ENCODE data around the gene AKAP6. TPM values are rescaled to one million over a fixed set of nuclear protein-coding genes. Genes with fewer than 3 reads are reported as not detected.

The AKAP6 gene
- total RNA-seq, 1 donor from 2014 or later = 8.5 TPM

DNA sequence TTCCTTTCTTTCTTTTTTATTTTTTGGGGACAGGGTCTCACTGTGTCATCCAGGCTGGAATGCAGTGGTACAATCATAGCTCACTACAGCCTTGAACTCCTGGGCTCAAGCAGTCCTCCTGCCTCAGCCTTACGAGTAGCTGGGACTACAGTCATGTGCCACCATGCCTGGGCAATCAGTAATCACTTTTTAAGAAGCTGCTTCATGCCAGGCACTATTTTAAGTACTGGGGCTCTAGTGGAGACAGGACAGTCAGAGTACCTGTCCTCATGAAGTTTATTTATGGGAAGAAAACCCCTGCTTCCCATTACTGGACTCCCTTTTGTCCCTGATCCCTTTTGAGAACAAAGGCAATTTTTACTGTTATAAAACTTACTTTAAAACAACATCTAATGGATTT is 485.6 kb downstream of the AKAP6 start:
- Mint-ChIP-seq H3K36me3 (no peaks in the 10 kb centered on the region), H3K4me1 (peaks cover 20% of the 10 kb centered on the region), H3K9me3 (no peaks in the 10 kb centered on the region), H3K4me3 (no peak overlapping the region), H3K27me3 (ENCODE audit: low read depth) (peaks cover 8% of the 10 kb centered on the region), H3K27ac (no peak overlapping the region)
- no peak for DNase-seq (ENCODE audit: low spot score in 2 of 2, unreplicated experiment in 2 of 2)
- TF ChIP-seq, protein P1, sequence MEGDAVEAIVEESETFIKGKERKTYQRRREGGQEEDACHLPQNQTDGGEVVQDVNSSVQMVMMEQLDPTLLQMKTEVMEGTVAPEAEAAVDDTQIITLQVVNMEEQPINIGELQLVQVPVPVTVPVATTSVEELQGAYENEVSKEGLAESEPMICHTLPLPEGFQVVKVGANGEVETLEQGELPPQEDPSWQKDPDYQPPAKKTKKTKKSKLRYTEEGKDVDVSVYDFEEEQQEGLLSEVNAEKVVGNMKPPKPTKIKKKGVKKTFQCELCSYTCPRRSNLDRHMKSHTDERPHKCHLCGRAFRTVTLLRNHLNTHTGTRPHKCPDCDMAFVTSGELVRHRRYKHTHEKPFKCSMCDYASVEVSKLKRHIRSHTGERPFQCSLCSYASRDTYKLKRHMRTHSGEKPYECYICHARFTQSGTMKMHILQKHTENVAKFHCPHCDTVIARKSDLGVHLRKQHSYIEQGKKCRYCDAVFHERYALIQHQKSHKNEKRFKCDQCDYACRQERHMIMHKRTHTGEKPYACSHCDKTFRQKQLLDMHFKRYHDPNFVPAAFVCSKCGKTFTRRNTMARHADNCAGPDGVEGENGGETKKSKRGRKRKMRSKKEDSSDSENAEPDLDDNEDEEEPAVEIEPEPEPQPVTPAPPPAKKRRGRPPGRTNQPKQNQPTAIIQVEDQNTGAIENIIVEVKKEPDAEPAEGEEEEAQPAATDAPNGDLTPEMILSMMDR (IDR thresholded peaks at IDR 0.05; ENCODE audit: unreplicated experiment) = no peak

DNA sequence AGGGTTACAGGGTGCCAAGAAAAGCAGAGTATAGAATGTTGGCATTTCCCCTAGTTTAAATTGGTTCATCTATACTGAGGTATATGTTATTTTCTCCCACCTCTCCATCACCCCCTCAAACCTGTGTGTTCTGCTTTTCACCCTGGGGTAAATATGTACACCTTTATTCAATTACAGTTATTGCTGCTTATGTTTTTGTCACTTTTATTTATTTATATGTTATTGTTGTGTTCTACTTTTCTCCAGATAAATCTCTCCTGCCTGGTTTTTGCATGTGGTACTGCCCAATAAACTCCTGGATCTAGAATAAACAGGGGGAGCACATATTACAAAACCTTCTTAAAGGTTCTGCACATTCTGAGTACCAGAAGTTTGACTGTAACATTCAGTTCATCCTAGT is 487.5 kb downstream of the AKAP6 start:
- H3K4me3 Mint-ChIP-seq = no peak overlapping the region
- TF ChIP-seq, protein P1 (IDR thresholded peaks at IDR 0.05; ENCODE audit: unreplicated experiment) = no peak
- no peaks in the 10 kb centered on the region for H3K9me3 Mint-ChIP-seq
- peaks cover 20% of the 10 kb centered on the region for H3K4me1 Mint-ChIP-seq
- peaks cover 8% of the 10 kb centered on the region for H3K27me3 Mint-ChIP-seq (ENCODE audit: low read depth)
- DNase-seq (ENCODE audit: low spot score in 2 of 2, unreplicated experiment in 2 of 2) = no peak
- H3K36me3 Mint-ChIP-seq = no peaks in the 10 kb centered on the region
- no peak overlapping the region for H3K27ac Mint-ChIP-seq

DNA sequence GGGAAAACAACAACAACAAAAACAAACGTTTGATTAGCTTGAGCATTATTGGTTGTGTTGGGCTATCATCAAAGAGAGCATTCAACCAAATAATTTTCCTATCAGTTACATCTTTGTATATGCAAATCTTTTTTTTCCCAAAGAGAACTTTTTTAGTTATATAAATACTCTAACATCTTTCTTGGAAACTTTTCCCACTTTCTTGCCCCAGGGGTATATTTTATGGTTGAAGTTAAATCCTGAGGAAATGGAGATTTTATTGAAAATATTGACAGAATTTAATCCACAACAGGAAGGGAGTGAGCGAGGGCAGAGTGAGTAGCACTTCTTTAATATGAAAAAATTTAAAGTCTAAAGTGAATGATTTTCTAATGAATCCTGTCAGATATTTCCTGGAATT is 488.7 kb downstream of the AKAP6 start:
- H3K4me3 Mint-ChIP-seq = no peak overlapping the region
- no peaks in the 10 kb centered on the region for H3K9me3 Mint-ChIP-seq
- H3K27ac Mint-ChIP-seq = no peak overlapping the region

DNA sequence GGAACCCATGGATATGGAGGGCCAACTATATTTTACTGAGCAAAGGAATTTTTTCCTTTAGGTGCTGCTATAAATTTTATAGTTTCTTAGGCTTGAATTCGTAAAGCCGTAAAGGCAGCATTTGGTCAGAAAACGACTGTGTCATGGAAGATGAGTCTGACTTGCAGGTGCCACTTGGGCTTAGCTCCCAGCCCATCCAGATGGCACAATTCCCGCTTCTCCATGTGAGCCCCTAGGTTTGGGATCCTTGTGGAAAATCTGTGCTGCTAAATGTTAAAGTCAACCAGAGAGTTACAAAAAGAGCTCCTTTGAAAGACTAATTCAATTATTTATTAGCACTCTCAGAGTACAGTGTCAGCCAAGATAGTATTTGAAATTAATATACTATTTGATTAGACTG is 489.5 kb downstream of the AKAP6 start:
- TF ChIP-seq, protein P1 (IDR thresholded peaks at IDR 0.05; ENCODE audit: unreplicated experiment) = no peak
- peaks cover 4% of the 10 kb centered on the region for H3K4me1 Mint-ChIP-seq
- peaks cover 8% of the 10 kb centered on the region for H3K27me3 Mint-ChIP-seq (ENCODE audit: low read depth)
- no peaks in the 10 kb centered on the region for H3K9me3 Mint-ChIP-seq
- no peak overlapping the region for H3K27ac Mint-ChIP-seq
- H3K4me3 Mint-ChIP-seq = no peak overlapping the region
- DNase-seq (ENCODE audit: low spot score in 2 of 2, unreplicated experiment in 2 of 2) = no peak
- H3K36me3 Mint-ChIP-seq = no peaks in the 10 kb centered on the region

More for the DNA sequence above, 488.7 kb downstream of the AKAP6 start:
- TF ChIP-seq, protein P1 (IDR thresholded peaks at IDR 0.05; ENCODE audit: unreplicated experiment) = no peak
- Mint-ChIP-seq H3K36me3 (no peaks in the 10 kb centered on the region), H3K27me3 (ENCODE audit: low read depth) (peaks cover 8% of the 10 kb centered on the region), H3K4me1 (peaks cover 10% of the 10 kb centered on the region)
- no peak for DNase-seq (ENCODE audit: low spot score in 2 of 2, unreplicated experiment in 2 of 2)

DNA sequence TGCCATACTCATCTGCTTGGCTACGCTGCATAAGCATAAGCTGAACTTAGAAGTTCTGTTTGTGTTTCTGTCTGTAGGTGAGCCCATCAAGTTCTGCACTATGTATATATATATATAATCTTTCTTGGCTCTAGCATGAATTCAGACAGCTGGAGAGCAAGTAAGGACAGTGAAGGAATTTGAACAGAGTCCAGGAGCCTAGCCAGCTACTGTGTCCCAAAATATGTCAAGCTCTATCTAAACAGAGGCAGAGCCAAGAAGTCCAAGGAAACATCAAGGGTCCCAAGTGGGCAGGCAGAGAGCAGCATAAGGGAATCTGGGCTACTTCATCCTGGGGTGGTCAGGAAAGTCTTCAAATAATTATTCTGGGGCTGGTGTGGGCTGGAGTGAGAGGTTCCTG is 491.1 kb downstream of the AKAP6 start:
- Mint-ChIP-seq H3K9me3 (no peaks in the 10 kb centered on the region), H3K27ac (no peak overlapping the region), H3K4me3 (no peak overlapping the region), H3K36me3 (no peaks in the 10 kb centered on the region), H3K27me3 (ENCODE audit: low read depth) (peaks cover 1% of the 10 kb centered on the region), H3K4me1 (peaks cover 3% of the 10 kb centered on the region)
- no peak for DNase-seq (ENCODE audit: low spot score in 2 of 2, unreplicated experiment in 2 of 2)
- TF ChIP-seq, protein P1 (IDR thresholded peaks at IDR 0.05; ENCODE audit: unreplicated experiment) = no peak

DNA sequence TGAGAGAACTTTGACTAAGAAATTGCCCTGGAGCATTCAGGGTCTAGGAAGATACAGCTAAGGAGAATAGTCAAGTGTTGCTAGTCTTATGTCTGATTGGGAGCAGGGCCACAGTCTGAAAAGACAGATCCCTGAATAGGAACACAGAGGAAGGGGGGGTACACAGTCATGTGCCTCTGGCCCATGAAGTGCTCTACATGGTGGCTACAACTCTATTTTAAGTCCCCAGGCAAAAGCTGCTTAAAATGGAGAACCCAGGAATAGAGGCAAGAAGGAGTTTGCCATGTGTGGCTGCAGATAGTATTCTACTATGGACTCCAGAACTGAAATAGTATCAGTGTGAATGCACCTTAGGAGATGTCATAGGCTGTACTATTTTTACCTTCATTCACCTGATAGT is 491.6 kb downstream of the AKAP6 start:
- Mint-ChIP-seq H3K27ac (no peak overlapping the region), H3K4me1 (peaks cover 3% of the 10 kb centered on the region)

More for the DNA sequence above, 491.6 kb downstream of the AKAP6 start:
- Mint-ChIP-seq H3K27me3 (ENCODE audit: low read depth) (peaks cover 1% of the 10 kb centered on the region), H3K9me3 (no peaks in the 10 kb centered on the region), H3K36me3 (no peaks in the 10 kb centered on the region), H3K4me3 (no peak overlapping the region)
- DNase-seq (ENCODE audit: low spot score in 2 of 2, unreplicated experiment in 2 of 2) = no peak
- TF ChIP-seq, protein P1 (IDR thresholded peaks at IDR 0.05; ENCODE audit: unreplicated experiment) = no peak

Data from mesothelial cell of epicardium (in vitro differentiated cells).